DMS53 (cell line): ENCODE measurements around the gene XIRP2.
A peak's percentile ranks its signal among the peaks of the same experiment; 100 is the strongest.
"Not testable (repeated sequence)": the region's sequence is repeated elsewhere in the genome, so short reads cannot be mapped to it uniquely, and the experiment has no call there.

ENCODE experiments used
- DNase-seq: peaks from one replicate; lab custom pipeline; 2025; lab: John Stamatoyannopoulos, UW

The XIRP2 gene

DNA sequence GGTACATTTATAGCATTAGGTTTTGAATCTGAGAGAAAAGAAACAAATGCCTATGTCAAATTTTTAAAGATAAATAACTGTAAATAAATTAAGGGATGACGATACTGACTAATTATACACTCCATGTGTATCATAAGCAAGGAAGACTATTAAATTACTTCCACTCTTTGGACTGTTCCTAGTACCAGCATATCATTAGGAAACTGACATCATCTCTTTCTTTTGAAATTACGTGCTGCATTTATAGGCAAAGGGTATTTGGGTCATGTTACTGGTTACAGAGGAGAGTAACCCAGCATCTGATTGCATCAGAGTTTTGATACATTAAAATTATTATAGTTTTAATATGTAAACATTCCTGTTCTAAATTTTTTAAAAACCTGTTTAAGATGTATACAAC is 309.7 kb downstream of the XIRP2 start:
- no peak for DNase-seq

DNA sequence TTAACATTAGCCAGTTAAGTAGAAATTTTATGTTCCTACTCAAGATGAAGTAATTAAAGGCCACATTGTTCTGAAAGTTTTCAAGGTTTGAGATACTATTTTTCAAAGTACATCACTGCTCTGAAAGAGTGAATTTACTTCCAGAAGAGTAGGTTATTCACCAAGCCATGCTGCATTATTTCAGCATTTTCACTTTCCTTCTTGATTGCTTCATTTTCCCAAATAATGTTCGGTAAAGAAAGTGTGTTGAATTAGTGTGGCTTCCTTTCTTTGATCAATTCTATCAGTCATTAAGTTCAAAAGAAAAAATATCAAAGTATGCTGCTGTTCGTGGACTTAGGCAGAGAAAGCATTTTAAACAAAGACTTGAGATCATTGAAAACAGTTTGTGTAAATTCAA is 310.3 kb downstream of the XIRP2 start:
- no peak for DNase-seq

DNA sequence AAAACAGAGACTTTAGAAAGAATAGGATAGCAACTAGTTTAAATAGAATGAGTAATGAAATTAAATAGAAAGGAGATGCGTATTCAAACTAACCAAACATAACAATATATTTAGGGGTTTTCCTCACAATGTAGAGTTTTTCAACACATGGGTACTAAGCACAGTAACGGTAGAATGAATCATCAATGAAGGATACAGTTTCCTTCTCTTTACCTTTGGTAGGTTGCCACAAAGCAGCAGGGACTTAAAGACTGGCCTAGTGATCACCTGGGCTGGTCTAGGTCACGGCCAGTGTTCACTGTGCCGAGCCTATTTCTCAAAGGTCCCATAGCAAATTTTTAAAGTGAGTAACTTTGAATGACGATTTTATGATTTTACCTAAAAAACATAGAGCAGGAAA is 311.7 kb downstream of the XIRP2 start:
- no peak for DNase-seq

DNA sequence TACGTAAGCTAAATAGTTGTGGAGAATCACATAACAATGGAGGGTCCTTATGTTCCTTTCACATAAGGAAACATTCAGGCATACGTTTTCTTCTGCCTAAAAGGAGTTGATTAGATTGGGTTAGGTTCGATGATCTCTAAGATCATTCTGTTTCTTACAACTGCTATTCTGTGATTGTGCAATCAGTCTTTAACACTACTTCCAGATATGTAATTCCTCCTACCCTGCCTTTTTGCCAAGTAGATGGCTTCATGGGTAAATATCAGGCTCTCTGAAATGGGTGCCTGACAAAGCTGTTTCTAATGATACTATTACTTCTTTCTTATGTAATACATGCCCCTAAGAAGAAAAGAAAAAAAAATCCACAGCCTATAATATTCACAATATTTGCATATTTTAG is 321.5 kb downstream of the XIRP2 start:
- no peak for DNase-seq

DNA sequence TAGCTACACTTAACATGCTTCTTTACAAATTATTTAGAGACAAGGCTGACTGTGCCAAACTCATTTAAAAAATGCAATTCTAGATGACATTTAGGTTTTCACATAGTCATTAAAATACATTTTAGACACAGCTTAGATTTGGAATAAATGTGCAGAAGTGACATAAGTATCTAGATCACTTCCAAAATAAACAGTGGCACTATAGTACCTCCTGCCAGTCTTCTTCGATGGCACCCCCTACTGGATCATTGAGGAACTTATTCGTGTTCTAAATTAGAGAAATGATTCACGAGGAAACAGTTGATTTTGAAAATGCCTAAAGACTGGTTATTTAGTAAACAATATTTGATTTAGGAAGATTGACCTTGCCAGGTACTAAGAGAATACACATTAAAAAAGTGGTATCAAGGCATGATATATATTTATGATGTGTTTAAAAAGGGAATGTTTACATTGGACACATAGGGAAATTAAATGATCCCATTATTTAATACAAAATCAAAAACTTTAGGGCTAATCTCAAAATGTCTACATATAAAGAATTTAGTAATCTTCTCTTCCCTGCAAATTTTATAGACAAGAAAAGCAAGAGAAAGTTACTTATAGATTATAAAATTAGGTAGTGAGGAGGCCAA is 323.9 kb downstream of the XIRP2 start:
- peak; percentile 86 for DNase-seq

DNA sequence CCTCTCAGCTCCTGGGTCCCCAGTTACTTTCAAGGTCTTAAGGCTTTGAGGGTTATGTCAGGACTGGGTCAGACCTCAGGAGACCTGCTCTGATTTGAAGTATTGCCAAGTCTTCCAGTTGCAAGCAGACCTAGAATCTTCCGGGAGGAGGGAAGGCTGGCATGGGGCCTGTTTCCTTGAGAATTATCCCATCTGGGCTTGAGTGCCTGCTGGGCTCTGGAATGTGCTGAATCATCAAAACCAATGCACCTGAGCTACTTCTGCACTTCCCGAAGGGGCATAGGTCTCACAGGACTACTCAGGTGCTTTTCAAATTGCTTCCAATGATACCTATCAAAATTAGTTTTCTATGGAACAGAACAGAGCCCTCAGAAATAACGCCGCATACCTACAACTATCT is 327.3 kb downstream of the XIRP2 start:
- DNase-seq, result no peak

DNA sequence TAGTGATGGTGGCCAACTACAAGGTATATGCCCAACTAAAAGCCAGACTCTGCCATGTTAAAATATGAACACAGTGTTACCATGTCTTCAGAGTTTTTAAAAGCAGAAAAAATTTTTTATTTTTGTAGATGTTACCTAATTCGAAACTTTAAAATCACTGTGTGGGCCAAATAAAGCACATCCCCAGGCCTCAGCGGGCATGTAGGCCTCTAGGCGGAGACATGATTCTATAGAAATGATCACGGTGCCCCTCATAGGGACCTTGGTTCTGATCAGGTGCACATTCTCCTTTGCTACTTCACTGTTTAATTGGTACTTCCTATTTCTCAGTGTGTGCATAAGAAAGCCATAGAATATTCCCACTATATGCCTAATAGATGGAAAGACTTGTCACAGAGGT is 349.2 kb downstream of the XIRP2 start:
- DNase-seq, result no peak

DNA sequence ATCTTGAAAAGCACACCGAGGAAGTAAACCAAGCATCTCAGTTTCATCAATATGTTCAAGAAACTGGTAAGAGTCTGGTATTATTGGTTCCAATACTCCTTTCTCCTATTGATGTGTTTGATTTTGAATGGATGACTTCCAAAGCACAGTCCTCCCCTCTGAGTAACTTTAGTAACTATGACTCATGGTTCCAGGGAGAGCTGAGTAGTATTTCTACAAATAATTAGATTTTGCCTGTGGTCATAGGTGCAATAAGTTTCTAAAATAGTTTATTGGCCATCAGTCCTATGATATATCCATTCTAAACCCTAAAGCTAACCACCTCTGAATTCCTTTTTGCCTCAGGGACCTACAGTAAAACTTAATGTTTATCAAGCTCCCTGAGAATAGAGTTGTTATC is 352.4 kb downstream of the XIRP2 start:
- no peak for DNase-seq

DNA sequence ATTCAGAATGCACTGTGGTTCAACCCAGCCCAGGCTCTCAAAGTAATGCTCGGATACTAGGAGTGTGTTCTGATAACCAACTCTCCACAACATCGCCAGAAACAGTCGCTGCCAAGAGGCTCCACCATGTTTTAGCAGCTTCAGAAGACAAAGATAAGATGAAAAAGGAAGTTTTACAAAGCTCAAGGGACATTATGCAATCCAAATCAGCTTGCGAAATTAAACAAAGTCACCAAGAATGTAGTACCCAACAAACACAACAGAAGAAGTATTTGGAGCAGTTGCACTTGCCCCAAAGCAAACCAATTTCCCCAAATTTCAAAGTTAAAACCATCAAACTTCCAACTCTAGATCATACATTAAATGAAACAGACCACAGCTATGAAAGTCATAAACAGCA is 360.9 kb downstream of the XIRP2 start:
- no peak for DNase-seq

DNA sequence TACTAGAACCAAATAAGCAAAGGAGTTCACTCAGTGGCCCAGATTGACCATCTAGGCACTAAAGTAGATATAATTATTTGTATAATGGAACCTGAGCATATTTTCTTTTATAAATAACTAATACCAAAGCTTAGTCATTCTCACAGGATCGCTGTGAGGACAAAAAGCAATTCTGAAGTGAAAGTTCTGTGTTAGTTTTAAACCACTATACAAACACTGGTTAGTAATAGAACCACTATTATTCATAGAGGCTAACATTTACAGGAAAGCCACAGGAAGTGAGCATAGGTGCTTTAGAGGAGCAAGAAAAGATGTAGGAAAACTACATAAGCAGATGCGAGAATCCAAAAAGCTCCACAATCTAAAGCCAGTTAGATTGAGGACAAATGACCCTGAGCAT is 364.7 kb downstream of the XIRP2 start:
- DNase-seq, result peak; percentile 41

DNA sequence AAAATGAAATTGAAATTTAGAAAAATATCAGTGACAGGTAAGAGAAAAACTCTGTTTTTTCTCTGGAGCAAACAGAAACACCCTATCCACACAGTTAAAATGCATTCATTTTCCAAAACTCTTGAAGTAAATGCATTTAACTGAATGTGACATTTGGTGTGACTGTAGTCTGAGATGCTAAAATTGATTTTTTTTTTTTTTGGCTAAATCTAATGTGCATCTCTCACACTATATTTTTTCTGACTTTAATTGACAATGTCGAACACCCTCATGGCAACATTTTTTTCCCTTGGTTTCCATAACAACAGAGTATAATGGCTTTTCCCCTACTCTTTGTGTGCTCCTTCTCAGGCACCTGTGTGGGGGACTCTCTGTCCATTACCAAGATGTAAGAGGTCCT is 366.4 kb downstream of the XIRP2 start:
- DNase-seq, result no peak

DNA sequence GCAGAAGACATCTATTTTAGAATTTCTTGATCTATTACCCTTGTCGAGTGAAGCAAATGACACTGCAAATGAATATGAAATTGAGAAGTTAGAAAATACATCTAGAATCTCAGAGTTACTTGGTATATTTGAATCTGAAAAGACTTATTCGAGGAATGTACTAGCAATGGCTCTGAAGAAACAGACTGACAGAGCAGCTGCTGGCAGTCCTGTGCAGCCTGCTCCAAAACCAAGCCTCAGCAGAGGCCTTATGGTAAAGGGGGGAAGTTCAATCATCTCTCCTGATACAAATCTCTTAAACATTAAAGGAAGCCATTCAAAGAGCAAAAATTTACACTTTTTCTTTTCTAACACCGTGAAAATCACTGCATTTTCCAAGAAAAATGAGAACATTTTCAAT is 370.4 kb downstream of the XIRP2 start:
- no peak for DNase-seq

DNA sequence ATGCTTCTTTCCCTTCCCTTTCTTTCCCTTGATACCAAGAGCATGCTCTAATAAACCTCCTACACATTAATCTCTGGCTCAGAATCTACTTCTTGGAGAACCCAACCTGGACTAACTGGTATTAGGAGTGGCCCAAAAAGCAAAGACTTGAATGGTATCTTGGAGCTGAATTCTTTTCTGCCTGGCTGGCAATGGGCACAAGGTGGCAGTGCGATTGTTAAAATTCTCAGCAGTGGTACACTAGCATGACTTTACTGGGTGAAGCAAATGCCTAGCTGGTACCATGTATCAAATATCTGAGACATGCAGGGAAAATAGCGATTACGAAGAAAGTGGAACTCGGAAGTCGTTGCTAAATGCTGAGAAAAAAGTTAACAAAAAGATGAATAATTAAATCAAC is 376.1 kb downstream of the XIRP2 start:
- DNase-seq, result peak; percentile 56

DNA sequence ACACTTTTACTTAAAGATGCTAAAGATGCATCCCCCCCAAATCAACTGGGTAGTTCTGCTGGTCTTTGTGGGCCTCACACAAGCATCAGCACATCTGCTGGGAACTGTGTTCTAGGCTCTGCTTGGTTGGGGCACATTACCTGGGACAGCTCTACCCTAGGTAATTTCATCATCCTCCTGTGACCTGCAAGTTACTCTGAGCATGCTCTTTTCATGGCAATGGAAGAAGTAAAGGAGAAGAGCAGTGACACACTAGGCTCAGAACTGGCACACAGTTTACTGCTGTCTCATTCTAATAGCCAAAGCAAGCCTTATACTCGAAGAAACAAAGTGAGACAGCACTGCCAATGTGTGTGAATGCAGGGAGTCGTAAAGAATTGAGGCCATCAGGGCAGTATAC is 376.7 kb downstream of the XIRP2 start:
- no peak for DNase-seq

DNA sequence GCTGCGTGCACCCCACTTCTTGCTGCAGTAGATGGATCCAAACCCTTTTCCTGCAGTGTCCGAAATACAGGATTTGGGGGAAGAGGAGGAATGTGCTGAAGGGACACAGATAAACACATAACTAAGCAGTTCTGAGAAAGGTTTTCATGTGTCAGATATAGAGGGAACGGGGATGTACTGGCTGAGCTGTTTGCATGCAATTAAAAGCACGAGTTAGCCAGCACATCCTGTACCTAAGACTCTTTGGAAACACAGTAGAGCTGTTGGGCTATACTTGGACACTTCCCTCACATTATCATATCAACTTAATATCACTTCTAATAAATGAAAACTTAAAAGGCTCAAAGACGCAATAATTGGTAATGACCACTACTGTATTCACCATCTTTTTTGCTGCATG is 377.4 kb downstream of the XIRP2 start:
- no peak for DNase-seq

DNA sequence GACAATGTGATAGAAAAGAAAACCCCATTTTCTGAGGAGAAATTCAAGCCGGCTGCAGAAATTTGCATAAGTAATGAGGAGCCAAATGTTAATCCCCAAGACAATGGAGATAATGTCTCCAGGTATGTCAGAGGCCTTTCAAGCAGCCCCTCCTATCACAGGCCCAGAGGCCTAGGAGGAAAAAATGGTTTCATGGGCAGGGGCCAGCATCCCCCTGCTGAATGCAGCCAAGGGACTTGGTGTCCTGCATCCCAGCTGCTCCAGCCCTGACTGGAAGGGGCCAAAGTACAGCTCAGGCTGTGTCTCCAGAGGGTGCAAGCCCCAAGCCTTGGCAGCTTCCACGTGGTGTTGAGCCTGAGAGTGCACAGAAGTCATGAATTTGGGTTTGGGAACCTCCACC is 380.0 kb downstream of the XIRP2 start:
- not testable (repeated sequence) for DNase-seq

DNA sequence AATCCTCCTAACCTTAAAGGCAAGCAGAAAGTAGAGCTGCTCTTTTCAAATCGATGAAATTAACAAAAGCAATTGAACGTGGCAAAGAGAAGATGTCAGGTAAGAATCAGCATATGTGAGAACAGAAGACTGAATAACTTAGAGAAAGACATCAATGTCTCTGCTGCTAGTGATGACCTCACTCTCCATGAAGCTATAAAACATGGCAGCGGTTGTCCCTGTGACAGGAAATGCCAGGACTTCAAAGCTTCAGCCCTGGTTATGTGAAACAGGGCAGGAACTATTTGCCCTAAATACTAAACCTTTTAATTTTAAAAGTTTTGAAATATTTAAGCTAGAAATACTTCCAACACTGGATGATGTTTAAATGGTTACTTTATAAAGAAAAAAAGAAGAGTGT is 383.7 kb downstream of the XIRP2 start:
- peak; percentile 47 for DNase-seq

DNA sequence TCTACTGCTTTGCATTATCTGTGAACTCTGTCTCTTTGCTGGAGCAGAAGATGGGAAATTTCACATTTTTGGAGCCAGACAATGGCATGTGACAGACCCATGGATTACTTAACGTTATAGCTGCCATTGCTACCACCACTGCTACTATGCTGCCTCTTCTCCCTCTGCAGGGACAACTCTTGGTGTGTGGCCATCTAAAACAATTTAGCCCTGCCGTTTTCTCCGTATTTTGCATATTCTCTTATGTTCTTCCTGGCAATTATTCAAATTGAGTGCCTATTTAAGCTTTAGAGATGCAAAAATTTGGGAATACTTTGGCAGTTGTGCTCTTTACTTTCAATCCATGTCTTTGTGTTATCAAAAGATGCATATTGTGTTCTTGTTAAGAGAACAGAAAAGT is 386.8 kb downstream of the XIRP2 start:
- DNase-seq, result no peak

DNA sequence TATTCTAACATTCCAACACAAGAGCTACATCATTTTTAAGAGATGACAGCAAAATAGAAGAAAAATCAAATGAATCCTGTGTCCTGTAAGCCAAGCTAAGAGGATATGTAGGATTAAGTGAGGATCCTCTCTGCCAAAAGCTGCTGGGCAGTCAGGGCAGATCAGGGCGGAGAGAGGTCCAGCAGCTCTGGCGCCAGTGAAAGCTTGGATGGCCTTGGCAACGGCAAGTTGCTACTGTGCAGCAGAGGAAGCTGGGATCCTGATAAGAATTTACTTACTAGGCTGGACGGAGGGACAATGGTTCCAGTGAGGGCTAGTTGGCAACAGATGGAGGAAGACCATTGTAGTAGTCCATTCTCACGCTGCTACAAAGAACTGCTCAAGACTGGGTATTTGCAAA is 391.5 kb downstream of the XIRP2 start:
- DNase-seq, result no peak

DNA sequence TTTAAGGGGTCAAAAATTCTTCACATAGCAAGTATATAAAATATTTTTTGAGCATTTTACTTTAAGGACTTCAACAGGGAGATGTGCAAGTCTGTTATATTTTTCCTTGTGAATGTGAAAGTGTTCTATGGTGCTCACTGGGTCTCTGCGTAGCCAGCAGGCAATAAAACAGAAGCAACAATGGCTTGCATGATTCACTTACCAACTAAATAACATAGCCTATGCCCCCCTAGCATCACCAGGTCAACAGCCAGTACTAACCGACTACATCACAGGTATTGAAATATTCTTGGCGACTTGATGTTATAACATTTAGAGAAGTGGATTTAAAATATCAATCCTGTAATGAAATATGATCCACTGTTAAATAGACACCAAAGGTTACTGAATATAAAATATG is 398.9 kb downstream of the XIRP2 start:
- DNase-seq, result no peak

DNA sequence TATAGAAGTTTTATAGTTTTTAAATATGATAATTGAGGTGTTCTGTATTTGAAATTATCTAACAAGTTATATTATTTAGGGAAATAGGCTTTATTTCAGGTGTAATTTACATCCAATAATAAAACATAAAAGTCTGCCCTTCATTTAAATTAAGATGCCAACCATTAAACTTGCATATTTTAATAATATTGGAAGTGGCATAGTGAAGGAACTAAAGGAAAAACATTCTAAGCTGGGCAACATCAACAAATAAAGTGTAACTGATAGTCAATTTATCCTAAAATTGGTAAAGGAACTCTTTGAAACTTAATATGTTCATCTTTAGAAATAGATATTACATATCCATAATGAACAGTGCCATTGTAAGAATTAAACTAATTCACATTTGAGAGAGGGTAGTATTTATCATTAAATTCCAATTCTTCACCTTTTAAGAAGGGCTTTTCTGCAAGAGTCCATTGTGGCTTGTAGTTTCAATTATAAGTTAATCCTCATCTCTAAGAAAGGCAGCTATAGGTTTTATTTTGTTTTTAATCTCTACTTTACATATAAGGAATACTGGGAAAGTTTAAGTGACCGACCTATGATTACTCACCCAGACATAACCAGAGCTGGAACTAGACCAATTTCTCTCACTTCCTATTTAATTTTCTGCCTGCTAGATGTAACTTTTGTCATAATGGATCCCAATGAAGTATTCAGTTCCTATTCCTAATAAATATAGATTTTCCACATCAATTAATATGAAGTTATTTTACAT is 401.6 kb downstream of the XIRP2 start:
- DNase-seq, result no peak

DNA sequence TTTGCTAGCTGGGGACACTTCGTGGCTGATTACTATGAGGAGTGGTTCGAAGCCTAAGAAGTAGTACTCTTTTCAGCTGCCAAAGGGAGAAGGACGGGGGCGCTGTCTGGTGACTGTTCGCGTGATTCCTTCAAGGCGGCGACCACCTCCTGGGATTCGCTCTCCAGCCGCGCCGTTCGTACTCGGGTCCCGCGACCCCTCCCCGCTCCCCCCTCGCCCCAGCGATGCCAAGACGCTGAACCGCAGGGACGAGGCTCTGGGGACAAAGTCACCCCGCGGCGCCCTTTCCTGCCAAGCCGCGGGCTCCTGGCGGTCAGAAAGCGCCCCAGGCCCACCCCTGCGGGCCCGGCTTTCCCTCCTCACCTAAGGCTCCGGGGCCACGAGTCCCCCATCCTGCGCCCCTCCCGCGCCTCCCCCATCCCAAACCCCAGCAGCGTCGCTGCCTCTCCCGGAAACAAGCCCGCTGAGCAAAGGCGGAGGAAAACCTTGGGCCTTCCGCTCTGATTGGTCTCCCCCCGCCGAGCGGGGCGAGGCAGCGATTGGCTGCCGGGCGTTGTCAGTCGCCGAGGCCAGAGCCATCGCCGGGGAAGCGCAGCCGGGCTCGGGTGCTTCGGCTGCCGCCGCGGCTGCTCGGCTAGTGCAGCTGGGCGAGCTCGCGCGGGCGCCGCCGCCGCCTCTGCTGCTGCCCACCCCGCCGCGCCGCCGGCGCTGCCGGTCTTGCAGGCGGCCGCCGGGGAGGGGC is 404.3 kb downstream of the XIRP2 start, which contains the start of gene B3GALT1:
Gene B3GALT1 (plus strand): TSS at position 572 of the 742 bp plus-strand sequence.
- peak; percentile 98 for DNase-seq

DNA sequence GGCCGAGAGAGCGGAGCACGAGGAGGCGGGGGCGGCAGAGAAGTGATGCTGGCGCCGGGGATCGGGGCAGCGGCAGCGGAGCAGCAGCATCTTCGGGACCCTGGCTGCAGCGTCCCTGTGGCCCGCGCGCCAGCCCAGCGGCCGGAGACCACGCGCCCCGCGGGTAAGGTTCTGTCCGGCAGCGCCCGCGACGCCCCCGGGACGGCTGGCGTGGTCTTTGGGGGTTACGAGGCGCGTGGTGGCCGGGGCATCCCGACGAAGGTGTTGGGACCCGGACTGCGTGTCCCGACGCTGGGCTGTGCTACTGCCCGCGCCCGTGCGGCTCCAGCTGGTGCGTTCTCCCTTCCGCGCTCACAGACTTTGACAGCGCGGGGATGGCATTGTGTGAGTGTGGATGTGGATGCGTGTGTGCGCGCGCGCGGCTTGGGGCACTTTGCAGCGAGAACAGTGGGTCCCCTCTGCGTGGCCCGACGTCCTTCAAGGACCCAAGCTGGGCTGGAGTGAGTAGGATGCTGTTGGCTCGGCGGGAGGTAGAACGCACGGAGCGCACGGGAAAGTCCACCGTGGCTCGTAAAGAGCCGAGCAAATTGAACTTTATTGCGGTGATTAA is 405.0 kb downstream of the XIRP2 start:
- DNase-seq, result peak; percentile 77
